COLO829 (cell line): Measurements from ENCODE around the gene ZNF554.
A peak's percentile ranks its signal among the peaks of the same experiment; 100 is the strongest.
"Not testable (repeated sequence)": the region's sequence is repeated elsewhere in the genome, so short reads cannot be mapped to it uniquely, and the experiment has no call there.

Experiments
- DNase-seq: peaks from one replicate; pipeline ENCODE4 v3.0.0; 2012; ENCODE audit warnings: low spot score

ZNF554 gene

DNA sequence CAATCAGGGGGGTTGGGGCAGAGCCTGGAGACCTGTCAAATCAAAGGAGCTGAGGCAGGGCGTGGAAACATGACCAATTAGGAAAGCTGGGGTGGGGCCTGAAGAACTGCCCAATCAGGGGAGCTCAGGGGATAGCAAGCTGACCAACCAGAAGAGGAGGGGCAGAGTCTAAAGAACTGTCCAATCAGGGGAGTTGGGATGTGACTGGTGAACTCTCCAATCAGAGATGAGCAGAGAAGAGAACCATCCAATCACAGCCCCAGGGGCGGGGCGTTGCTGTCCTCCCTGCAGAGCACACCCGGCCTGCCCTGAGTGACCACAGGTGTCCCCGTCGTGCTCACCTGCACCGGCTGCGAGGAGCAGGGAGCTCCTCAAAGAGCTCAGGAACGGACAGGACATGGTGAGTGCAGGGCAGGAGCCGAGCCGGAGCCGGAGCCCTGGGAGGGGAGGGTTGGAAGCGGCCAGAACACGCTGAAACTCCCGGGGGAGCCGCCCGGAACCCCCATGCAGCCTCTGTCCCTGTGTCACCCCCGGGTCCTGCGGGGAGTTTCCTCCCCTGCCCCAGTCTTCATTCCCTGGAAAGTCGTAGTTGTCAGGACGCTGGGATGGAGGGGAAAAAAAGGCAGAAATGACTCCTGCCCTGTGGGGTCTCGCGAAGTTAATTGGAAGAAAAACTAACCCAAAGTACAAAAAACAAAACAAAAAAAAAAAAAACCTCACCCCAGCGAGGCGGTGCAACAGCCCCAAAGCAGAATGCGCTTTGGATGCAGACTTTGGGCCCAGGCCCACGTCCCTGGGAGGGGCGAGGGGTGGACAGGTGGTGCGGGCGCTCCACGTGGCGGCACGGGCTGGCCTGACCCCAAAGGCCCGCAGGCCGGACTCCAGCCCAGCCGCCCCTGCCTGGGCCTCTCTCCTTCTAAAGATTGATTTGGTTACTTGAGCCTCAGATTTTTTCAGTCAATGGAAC is 47.6 kb downstream of the ZNF554 start, which contains the start of gene ZNF556:
Gene ZNF556, plus strand, starts transcription at position 311 of the 967 bp plus-strand sequence. Its CDS starts 87 bp downstream, at position 398.
- DNase-seq: peak; percentile 93

GRCh38 chr19:2869618-2870017 is 50.0 kb downstream of the ZNF554 start:
- DNase-seq: no peak

GRCh38 chr19:2872175-2872574 is 52.5 kb downstream of the ZNF554 start:
- DNase-seq: not testable (repeated sequence)

DNA sequence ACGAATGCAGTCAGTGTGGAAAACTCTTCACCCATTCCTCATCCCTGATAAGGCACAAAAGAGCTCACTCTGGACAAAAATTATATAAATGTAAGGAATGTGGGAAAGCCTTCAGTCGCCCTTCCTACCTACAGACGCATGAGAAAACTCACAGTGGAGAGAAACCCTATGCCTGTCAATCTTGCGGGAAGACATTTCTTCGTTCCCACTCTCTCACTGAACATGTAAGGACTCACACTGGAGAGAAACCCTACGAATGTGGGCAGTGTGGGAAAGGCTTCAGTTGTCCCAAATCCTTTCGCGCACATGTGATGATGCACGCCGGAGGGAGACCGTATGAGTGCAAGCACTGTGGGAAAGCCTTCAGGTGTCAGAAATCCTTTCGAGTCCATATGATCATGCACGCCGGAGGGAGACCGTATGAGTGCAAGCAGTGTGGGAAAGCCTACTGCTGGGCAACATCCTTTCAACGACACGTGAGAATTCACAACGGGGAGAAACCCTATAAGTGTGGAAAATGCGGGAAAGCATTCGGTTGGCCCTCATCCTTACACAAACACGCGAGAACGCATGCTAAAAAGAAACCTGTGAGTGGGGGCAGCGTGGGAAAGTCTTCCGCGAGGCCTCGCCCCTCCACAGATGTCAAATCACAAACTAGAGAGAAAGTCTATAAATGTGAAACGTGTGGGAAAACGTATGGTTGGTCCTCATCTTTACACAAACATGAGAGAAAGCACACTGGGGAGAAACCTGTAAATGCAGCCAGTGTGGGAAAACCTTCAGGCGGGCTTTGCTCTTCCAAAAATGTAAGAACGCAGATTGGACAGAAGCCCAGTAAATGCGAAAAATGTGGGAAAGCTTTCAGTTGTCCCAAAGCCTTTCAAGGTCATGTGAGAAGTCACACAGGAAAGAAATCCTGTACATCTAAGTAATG is 58.0 kb downstream of the ZNF554 start:
- no peak for DNase-seq

GRCh38 chr19:2883686-2884439 is 64.2 kb downstream of the ZNF554 start:
- DNase-seq: no peak

DNA sequence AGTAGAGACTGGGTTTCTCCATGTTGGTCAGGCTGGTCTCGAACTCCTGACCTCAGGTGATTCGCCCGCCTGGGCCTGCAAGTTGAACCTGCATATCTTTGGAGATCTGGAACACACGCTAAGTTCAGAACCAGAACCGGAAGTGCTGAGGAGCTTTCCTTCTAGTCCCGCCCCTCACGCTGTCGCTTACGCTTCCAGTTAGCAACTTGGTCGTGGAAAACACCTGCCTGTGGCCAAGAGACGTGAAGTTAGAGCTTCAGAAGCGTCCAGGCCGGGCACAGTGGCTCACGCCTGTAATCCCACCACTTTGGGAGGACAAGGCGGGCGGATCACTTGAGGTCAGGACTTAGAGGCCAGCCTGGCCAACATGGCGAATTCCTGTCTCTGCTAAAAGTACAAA is 66.1 kb downstream of the ZNF554 start:
- no peak for DNase-seq
